Panc1 (cell line): ENCODE data around the gene KCNRG.

Experiments
- POLR2AphosphoS5 ChIP-seq: IDR thresholded peaks from 2 replicates; pipeline ENCODE4 v1.6.1; 2012; ENCODE audit warnings: mild to moderate bottlenecking, low read depth, low read length, moderate library complexity
- TF ChIP-seq, protein P1 (sequence below): fragments of 450-650 bp; IDR thresholded peaks from 2 replicates; pipeline ENCODE4 v1.5.1; 2017; ENCODE audit warnings: mild to moderate bottlenecking
- TF ChIP-seq, protein P2 (sequence below), 2 experiments: IDR thresholded peaks; 2 replicates each; pipeline ENCODE4 v1.6.1; 2011 to 2012; ENCODE audit warnings: low read depth in 2 of 2, control low read depth in 1 of 2, low read length in 1 of 2, mild to moderate bottlenecking in 1 of 2, moderate library complexity in 1 of 2; ENCODE audit not compliant: insufficient read depth in 1 of 2

DNA sequence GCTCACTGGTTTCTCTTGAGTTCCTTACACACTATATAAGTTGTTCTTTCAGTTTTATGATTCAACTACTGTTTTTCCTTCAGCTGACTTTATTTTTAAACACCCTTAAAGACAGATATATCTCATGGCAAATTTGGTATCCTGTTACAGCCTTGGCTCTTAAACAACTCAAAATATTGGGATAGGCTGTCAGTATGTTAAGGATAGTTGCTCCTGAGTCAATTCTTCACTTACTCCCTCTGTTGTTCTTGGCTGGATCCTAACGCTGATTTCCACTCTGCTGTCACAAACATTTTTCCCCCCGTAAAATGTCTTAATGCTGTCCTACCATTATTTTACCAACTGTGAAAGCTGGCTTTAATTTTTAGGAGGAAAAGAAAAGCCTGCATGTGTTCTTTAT is 1.2 kb downstream of the KCNRG start:
- TF ChIP-seq, protein P1, sequence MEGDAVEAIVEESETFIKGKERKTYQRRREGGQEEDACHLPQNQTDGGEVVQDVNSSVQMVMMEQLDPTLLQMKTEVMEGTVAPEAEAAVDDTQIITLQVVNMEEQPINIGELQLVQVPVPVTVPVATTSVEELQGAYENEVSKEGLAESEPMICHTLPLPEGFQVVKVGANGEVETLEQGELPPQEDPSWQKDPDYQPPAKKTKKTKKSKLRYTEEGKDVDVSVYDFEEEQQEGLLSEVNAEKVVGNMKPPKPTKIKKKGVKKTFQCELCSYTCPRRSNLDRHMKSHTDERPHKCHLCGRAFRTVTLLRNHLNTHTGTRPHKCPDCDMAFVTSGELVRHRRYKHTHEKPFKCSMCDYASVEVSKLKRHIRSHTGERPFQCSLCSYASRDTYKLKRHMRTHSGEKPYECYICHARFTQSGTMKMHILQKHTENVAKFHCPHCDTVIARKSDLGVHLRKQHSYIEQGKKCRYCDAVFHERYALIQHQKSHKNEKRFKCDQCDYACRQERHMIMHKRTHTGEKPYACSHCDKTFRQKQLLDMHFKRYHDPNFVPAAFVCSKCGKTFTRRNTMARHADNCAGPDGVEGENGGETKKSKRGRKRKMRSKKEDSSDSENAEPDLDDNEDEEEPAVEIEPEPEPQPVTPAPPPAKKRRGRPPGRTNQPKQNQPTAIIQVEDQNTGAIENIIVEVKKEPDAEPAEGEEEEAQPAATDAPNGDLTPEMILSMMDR: no peak
- TF ChIP-seq, protein P2, sequence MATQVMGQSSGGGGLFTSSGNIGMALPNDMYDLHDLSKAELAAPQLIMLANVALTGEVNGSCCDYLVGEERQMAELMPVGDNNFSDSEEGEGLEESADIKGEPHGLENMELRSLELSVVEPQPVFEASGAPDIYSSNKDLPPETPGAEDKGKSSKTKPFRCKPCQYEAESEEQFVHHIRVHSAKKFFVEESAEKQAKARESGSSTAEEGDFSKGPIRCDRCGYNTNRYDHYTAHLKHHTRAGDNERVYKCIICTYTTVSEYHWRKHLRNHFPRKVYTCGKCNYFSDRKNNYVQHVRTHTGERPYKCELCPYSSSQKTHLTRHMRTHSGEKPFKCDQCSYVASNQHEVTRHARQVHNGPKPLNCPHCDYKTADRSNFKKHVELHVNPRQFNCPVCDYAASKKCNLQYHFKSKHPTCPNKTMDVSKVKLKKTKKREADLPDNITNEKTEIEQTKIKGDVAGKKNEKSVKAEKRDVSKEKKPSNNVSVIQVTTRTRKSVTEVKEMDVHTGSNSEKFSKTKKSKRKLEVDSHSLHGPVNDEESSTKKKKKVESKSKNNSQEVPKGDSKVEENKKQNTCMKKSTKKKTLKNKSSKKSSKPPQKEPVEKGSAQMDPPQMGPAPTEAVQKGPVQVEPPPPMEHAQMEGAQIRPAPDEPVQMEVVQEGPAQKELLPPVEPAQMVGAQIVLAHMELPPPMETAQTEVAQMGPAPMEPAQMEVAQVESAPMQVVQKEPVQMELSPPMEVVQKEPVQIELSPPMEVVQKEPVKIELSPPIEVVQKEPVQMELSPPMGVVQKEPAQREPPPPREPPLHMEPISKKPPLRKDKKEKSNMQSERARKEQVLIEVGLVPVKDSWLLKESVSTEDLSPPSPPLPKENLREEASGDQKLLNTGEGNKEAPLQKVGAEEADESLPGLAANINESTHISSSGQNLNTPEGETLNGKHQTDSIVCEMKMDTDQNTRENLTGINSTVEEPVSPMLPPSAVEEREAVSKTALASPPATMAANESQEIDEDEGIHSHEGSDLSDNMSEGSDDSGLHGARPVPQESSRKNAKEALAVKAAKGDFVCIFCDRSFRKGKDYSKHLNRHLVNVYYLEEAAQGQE (IDR thresholded peaks at IDR 0.05; ENCODE audit: insufficient read depth in 1 of 2, low read depth in 2 of 2, low read length in 1 of 2): no peak
- TF ChIP-seq POLR2AphosphoS5: no peak
